Activated CD4-positive, alpha-beta memory T cell treated with anti-CD3 and anti-CD28 coated beads, Interleukin-2, amount 10 ng/mL, durations not matched to agents 7 days and 5 days (primary cell): ENCODE results near the gene GABRR1. TPM values are rescaled to one million over a fixed set of nuclear protein-coding genes. Genes with fewer than 3 reads are reported as not detected.
"Not testable (repeated sequence)": the region's sequence is repeated elsewhere in the genome, so short reads cannot be mapped to it uniquely, and the experiment has no call there.

Experiments used
- CTCF ChIA-PET: fragments of 350-600 bp; sonication (Branson Sonifier 250); formaldehyde crosslinking; loops from one replicate; lab custom pipeline; 2021; ENCODE audit warnings: antibody characterized with exemption, inconsistent platforms; lab: Charles Lee
- POLR2A ChIA-PET: fragments of 350-600 bp; sonication (Branson Sonifier 250); formaldehyde crosslinking; loops from one replicate; lab custom pipeline; 2021; ENCODE audit warnings: antibody characterized with exemption; lab: Charles Lee
- DNase-seq: peaks from one replicate; pipeline ENCODE4 v3.0.0-alpha.2; 2020
- H3K27ac Mint-ChIP-seq: one replicate; pipeline ENCODE4 v1.8.0; 2021; ENCODE audit warnings: mild to moderate bottlenecking, mixed read lengths
- H3K27me3 Mint-ChIP-seq: one replicate; pipeline ENCODE4 v1.8.0; 2021; ENCODE audit warnings: mixed read lengths
- H3K36me3 Mint-ChIP-seq: one replicate; pipeline ENCODE4 v1.8.0; 2021; ENCODE audit warnings: low read depth, mixed read lengths
- H3K4me1 Mint-ChIP-seq: one replicate; pipeline ENCODE4 v1.8.0; 2021; ENCODE audit warnings: mixed read lengths
- H3K4me3 Mint-ChIP-seq: one replicate; pipeline ENCODE4 v1.8.0; 2021; ENCODE audit warnings: mild to moderate bottlenecking, mixed read lengths
- H3K9me3 Mint-ChIP-seq: one replicate; pipeline ENCODE4 v1.8.0; 2021; ENCODE audit warnings: mixed read lengths
- total RNA-seq, 2 experiments: library from RNA; stranded (reverse); gene quantifications; one replicate each; pipeline ENCODE4 v1.2.3, GENCODE V29; 2021

GABRR1 gene
- total RNA-seq, 2 experiments from 2014 or later, result not detected

DNA sequence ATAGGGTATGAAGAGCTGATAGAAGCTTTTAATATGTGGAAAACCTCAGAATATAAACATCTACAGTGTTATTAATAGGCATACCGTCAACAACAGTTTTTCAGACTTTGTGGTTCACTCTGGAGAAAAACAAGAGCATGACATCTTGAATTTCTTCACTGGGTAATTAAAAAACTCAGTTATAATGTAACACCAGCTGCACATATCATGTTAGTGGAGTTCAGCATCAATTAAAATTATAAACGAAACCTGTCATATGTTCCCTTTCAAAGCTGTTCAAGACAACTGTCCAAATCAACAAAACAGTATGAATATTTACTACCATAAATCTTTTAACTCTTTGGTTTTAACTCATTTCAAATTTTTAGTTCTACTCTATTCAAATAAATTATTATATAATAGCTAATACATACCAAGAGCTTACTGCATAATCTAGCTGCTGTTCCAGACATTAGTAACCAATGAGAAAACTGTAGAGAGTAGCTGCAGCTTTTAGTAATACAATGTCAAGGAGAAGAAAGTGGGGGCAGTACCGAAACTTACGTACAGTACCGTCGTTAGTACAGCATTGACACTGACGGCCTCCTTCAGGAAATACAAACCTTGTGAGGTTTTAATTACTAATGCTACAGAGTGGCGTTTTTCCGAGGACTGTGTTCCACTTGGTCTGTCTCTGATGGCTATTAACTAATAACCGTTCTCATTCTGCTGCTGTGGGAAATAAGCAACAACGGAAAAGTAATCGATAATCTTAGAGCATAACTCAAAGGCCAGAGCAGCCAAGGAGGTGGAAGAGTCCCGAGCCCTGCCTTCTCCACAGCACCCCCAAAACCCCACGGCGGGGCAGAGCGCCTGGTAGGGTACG lies 71.8 kb downstream of the GABRR1 start:
- Mint-ChIP-seq H3K36me3 (peaks cover 14% of the 10 kb centered on the region), H3K4me3 (peak overlapping the region; percentile 82), H3K9me3 (no peaks in the 10 kb centered on the region), H3K4me1 (peaks cover 34% of the 10 kb centered on the region), H3K27me3 (peaks cover 34% of the 10 kb centered on the region), H3K27ac (peak overlapping the region; percentile 73)
- ChIA-PET CTCF (interaction anchor here (0.9 to 3.6 kb wide), 8 partner anchors 8 to 227 kb away, joined by 3 to 32 read pairs (median 5); partner anchors contain the start of gene PNRC1), POLR2A (interaction anchor here (0.8 to 8.8 kb wide), 18 partner anchors 8 to 684 kb away, joined by 3 to 178 read pairs (median 4); partner anchors contain the start of genes PNRC1, RNGTT, RRAGD and UBE2J1)
- peak; percentile 43 for DNase-seq

DNA sequence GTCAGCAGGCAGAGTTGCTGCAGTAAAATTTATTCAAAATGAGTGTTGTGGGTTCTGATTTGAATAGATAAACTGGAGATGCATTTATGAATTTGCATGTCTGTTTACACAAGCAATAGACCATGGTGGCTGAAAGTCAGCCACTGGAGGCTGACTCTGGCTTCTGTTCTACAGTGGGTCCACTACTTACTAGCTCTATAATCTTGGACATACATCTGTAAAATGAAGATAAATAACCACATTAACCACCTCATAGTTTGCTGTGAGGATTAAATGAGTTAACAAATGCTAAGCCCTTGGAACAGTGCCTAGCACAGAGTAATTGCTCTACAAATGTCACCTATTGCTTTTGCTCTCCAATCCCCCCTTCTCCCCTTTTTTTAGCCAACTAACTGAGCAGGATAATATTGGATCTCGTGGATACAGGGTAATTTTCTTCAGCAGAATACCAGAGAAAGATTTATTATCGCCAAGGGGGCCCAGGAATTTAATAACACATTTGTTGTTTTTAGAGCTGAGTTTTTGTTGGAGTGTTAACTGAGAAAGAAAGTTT lies 72.7 kb downstream of the GABRR1 start:
- H3K36me3 Mint-ChIP-seq, result peaks cover 10% of the 10 kb centered on the region
- H3K27me3 Mint-ChIP-seq, result peaks cover 34% of the 10 kb centered on the region
- ChIA-PET CTCF (interaction anchor here (0.9 to 3.6 kb wide), 6 partner anchors 7 to 228 kb away, joined by 3 to 32 read pairs (median 5); partner anchors contain the start of gene PNRC1), POLR2A (interaction anchor here (1.2 to 8.8 kb wide), 6 partner anchors 25 to 207 kb away, joined by 3 to 178 read pairs (median 10); partner anchors contain the start of genes PNRC1, RNGTT and UBE2J1)
- H3K4me1 Mint-ChIP-seq, result peaks cover 34% of the 10 kb centered on the region
- peak; percentile 29 for DNase-seq
- H3K9me3 Mint-ChIP-seq, result no peaks in the 10 kb centered on the region
- H3K4me3 Mint-ChIP-seq, result no peak overlapping the region
- no peak overlapping the region for H3K27ac Mint-ChIP-seq

DNA sequence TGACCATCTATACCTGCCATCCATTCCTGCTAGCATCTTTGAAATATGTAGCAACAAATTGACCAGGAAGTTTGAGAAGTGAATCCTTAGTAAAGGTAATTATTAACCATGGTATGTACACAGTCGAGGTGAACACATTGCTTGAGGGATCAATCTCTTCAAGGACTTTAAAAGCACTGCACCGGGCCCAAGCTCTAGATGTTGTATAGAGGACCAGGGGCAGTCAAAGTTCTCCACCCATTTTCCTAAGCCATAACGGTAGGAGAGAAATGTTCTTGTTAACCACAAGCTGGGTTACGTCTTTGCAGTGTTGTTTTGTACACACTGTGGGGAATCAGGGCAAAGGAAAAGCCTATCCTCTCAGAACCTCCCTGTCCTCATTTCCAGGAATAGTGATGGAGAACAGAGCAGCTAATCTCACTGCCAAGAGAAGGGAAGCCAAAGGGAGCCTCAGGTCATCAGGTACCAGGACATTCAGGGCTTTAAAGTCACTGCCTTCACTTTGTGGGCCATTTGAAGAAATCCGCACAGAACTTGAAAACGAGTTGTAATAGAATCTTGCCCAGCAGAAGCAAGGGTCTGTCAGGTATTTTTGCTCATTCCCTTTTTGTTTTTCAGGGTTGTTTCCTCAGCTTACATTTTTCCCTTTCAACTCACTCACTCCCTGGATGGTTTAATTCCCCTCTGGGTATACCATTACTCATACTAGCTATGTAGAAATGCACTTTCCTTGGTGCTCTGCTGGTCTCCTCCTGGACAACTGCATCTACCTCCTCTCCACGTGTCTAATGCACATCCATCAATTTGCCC lies 76.6 kb downstream of the GABRR1 start:
- H3K9me3 Mint-ChIP-seq, result no peaks in the 10 kb centered on the region
- H3K4me1 Mint-ChIP-seq, result peaks cover 20% of the 10 kb centered on the region
- H3K27me3 Mint-ChIP-seq, result peaks cover 33% of the 10 kb centered on the region
- H3K36me3 Mint-ChIP-seq, result no peaks in the 10 kb centered on the region
- H3K4me3 Mint-ChIP-seq, result no peak overlapping the region
- no peak for DNase-seq
- ChIA-PET CTCF (no interaction called here), POLR2A (interaction anchor here (8.8 kb wide), 1 partner anchor 61 kb away, joined by 178 read pairs; the partner anchor contains the start of gene PNRC1)
- no peak overlapping the region for H3K27ac Mint-ChIP-seq

DNA sequence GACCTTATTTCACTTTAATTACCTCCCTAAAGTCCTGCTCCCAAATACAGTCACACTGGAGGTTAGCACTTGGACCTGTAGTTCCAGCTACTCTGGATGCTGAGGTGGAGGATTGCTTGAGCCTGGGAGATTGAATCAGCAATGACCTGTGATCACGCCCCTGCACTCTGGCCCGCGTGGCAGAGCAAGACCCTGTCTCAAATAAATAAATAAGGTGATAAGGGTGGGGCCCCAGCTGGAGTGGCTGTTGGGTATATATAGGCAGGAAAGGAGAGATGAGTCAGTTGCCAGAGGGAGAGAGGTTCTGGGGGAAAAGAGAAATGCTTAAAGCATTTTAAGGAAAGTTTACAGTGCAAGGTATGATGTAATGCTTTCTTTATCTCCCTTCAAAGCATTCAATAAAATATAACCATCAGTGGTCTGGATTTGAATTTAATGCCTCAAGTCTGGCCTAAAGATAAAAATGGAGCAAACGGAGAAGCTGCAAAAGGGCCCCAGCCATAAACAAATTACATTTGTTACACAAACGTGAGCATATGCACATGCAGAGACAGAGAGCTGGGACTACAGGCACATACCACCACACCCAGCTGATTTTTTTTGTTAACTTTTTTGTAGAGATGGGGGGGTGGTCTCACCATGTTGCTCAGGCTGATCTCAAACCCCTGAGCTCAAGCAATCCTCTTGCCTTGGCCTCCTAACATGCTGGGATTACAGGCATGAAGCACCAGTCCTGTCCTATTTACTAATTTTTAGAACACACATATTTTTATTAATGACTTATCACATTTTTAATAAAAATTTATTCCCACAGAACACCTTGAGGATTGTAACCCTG lies 77.4 kb downstream of the GABRR1 start:
- ChIA-PET CTCF (no interaction called here), POLR2A (interaction anchor here (0.7 to 8.8 kb wide), 3 partner anchors 21 to 60 kb away, joined by 3 to 178 read pairs (median 4); partner anchors contain the start of gene PNRC1)
- DNase-seq, result no peak
- no peaks in the 10 kb centered on the region for H3K36me3 Mint-ChIP-seq
- H3K27ac Mint-ChIP-seq, result no peak overlapping the region
- H3K4me1 Mint-ChIP-seq, result peaks cover 13% of the 10 kb centered on the region
- H3K9me3 Mint-ChIP-seq, result no peaks in the 10 kb centered on the region
- peaks cover 33% of the 10 kb centered on the region for H3K27me3 Mint-ChIP-seq
- no peak overlapping the region for H3K4me3 Mint-ChIP-seq

DNA sequence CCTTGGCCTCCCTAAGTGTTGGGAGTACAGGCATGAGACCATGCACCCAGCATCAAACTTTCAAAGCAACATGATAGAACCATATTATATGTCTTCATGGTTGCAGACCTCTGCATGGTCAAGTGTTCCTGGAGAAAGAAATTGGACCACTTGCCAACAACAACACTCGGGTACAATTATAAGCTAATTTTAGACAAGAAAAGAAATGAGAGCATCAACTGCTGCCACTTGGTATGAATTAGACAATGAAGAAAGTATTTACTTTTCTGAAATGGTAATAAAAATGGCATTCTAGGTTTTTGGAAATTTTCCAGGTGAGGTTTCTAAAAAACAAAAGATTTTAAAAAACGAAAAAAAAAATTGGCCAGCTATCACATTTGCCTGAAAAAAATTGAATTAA lies 79.0 kb downstream of the GABRR1 start:
- Mint-ChIP-seq H3K36me3 (no peaks in the 10 kb centered on the region), H3K4me1 (no peaks in the 10 kb centered on the region), H3K9me3 (no peaks in the 10 kb centered on the region), H3K4me3 (no peak overlapping the region), H3K27ac (no peak overlapping the region), H3K27me3 (peaks cover 21% of the 10 kb centered on the region)
- ChIA-PET POLR2A (interaction anchor here (0.7 to 1.5 kb wide), 2 partner anchors 8 to 34 kb away, joined by 4 to 5 read pairs; partner anchors contain the start of gene PM20D2), CTCF (interaction anchor here (1.6 kb wide), 1 partner anchor 7 kb away, joined by 5 read pairs; the partner anchor contains the start of gene PM20D2)
- DNase-seq, result no peak

DNA sequence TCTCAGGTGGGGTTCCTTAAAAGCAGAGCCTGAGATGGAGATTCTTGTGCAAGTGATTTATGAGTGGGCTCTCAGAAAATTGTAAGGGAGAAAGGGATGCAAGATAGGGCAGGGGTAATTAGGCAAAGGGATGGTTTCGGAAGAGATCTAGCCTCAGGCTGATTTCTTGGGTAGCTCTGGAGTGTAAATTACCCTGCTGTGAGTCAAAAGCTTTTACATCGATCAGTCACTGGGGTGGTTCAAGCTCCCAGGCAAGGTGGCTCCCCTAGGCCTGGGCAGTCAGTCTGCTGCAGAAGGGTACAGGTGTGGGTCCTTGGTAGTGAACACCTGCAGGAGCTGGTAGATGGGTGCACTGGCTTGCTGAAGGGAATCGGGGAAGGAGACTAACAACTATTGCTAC lies 82.4 kb downstream of the GABRR1 start:
- POLR2A ChIA-PET, result interaction anchor here (0.8 to 0.9 kb wide), 2 partner anchors 50 to 52 kb away, joined by 3 read pairs; no protein-coding TSS in a partner anchor
- no peak overlapping the region for H3K27ac Mint-ChIP-seq
- CTCF ChIA-PET, result interaction anchor here (0.7 to 0.8 kb wide), 2 partner anchors 18 to 152 kb away, joined by 3 read pairs; no protein-coding TSS in a partner anchor
- no peaks in the 10 kb centered on the region for H3K4me1 Mint-ChIP-seq
- DNase-seq, result no peak
- no peaks in the 10 kb centered on the region for H3K9me3 Mint-ChIP-seq
- no peaks in the 10 kb centered on the region for H3K36me3 Mint-ChIP-seq
- peaks cover 4% of the 10 kb centered on the region for H3K27me3 Mint-ChIP-seq
- no peak overlapping the region for H3K4me3 Mint-ChIP-seq

DNA sequence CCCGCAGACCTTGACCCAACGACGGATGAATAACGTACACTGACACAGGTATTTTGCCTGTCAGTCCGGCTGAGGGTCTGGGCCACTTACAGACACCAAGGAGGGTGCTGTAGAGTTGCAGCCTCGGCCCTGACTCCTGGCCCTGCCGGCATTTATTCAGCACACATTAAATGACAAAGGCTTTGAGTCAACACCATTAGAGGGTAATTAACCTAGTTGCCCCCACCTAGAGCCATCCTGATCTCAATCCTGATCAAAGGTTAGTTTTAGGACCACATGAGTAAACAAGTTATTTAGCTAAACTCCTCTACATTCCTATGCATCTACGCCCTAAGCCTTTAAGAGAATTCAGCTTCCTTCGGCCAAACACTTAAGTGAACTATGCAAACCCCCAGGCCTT lies 83.2 kb downstream of the GABRR1 start:
- Mint-ChIP-seq H3K27me3 (peaks cover 4% of the 10 kb centered on the region), H3K4me1 (no peaks in the 10 kb centered on the region), H3K36me3 (no peaks in the 10 kb centered on the region), H3K27ac (no peak overlapping the region), H3K9me3 (no peaks in the 10 kb centered on the region), H3K4me3 (no peak overlapping the region)
- ChIA-PET CTCF (interaction anchor here (0.7 to 0.8 kb wide), 2 partner anchors 17 to 151 kb away, joined by 3 read pairs; no protein-coding TSS in a partner anchor), POLR2A (interaction anchor here (0.8 kb wide), 1 partner anchor 50 kb away, joined by 3 read pairs; no protein-coding TSS in a partner anchor)
- no peak for DNase-seq

DNA sequence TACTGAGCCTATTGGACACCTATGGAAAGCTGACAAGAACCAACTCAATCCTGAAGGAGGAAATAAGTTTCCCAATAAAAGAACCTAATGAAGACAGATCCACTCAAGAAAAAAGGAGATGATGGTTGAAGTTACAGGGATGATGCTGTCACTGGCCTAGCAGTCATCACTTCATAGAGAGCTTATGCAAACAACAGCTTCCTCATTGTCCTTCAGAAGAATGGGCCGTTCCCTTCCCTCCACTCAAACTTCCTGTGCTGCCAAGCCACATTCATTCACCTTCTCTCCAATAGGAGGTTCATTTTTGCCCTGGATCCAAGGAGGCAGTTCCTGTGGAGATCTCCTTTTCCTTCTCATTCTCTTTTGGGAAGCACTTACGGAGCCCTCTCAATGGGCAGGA lies 85.1 kb downstream of the GABRR1 start:
- DNase-seq, result no peak
- H3K36me3 Mint-ChIP-seq, result peaks cover 3% of the 10 kb centered on the region
- no peak overlapping the region for H3K27ac Mint-ChIP-seq
- H3K27me3 Mint-ChIP-seq, result peaks cover 8% of the 10 kb centered on the region
- no peaks in the 10 kb centered on the region for H3K4me1 Mint-ChIP-seq
- ChIA-PET CTCF (no interaction called here), POLR2A (no interaction called here)
- H3K9me3 Mint-ChIP-seq, result peaks cover 6% of the 10 kb centered on the region
- no peak overlapping the region for H3K4me3 Mint-ChIP-seq

DNA sequence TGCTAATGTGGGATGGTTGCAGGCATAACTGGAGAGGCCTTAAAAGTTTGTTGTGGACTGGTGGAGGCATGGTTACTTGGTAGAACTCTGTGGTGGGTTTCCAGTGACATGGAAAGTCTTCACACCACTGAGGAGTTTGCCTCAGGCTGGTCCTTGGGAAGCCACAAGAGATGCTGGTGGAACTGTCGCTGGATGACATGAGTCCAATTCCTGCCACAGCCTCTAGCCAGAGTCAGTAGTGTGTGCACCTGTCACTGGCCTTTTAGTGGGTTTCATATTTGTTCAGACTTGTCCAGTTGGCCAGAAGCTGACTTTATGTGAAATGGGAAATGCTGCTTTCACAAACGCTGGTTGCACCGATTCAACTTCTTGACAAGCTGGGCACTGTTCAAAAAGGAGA lies 85.6 kb downstream of the GABRR1 start:
- Mint-ChIP-seq H3K4me3 (no peak overlapping the region), H3K27ac (no peak overlapping the region), H3K4me1 (no peaks in the 10 kb centered on the region), H3K9me3 (peaks cover 6% of the 10 kb centered on the region), H3K36me3 (peaks cover 3% of the 10 kb centered on the region), H3K27me3 (peaks cover 8% of the 10 kb centered on the region)
- DNase-seq, result no peak
- CTCF ChIA-PET, result no interaction called here
- POLR2A ChIA-PET, result no interaction called here

DNA sequence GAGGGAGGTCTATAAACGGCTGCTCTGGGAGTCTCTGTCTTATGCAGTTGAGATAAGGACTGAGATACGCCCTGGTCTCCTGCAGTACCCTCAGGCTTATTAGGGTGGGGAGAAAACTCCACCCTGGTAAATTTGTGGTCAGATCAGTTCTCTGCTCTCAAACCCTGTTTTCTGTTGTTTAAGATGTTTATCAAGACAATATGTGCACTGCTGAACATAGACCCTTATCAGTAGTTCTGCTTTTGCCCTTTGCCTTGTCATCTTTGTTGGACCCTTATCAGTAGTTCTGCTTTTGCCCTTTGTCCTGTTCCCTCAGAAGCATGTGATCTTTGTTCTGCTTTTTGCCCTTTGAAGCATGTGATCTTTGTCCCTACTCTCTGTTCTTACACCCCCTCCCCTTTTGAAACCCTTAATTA lies 88.9 kb downstream of the GABRR1 start:
- H3K4me3 Mint-ChIP-seq, H3K27ac Mint-ChIP-seq, H3K4me1 Mint-ChIP-seq, H3K9me3 Mint-ChIP-seq, DNase-seq, H3K27me3 Mint-ChIP-seq, POLR2A ChIA-PET, H3K36me3 Mint-ChIP-seq: not testable (repeated sequence)
- CTCF ChIA-PET, result interaction anchor here (1.1 kb wide), 1 partner anchor 12 kb away, joined by 4 read pairs; no protein-coding TSS in a partner anchor
